Embryonic facial prominence (tissue), 1 donor: ENCODE measurements around the gene GEMIN7.

Experiments used
- DNase-seq: peaks from one replicate; pipeline ENCODE4 v3.0.0-alpha.2; 2016; ENCODE audit errors: extremely low spot score

GEMIN7 gene

GRCh38 chr19:45061965-45062364 is 17.1 kb upstream of the GEMIN7 start:
- no peak for DNase-seq

DNA sequence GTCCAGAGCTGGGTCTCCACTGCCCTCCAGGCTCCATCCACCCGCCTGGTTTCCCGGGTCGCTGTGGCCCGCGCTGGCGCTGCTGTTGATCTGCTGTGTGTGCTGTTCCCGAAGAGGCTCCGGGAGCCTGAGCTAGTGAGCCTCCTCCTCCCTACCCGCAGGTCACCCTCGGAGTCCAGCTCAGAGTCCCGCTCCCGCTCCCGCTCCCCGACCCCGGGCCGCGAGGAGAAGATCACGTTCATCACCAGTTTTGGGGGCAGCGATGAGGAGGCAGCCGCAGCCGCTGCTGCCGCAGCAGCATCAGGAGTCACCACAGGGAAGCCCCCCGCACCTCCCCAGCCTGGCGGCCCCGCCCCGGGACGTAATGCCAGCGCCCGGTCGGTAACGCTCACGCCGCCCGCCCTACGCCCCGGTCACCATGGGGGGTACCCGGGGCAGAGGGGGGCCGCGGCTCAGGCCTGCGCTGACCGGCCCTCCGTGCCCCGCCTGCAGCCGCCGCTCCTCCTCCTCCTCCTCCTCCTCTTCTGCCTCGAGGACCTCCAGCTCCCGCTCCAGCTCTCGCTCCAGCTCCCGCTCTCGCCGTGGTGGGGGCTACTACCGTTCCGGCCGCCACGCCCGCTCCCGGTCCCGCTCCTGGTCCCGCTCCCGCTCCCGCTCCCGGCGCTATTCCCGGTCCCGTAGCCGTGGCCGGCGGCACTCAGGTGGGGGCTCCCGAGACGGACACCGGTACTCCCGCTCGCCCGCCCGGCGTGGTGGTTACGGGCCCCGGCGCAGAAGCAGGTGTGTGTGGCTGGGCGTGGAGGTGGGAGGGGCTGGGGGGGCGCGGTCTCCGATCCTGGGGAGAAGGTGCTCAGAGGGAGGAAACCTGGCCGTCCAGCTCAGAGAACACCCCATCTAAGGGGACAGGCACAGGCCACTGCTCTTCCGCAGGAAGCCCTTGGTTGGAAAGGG is 14.9 kb upstream of the GEMIN7 start:
- no peak for DNase-seq

- no peak for DNase-seq
Observed at GRCh38 chr19:45066921-45067661, 12.0 kb upstream of the GEMIN7 start.

GRCh38 chr19:45068041-45068440 is 11.0 kb upstream of the GEMIN7 start:
- DNase-seq: no peak

GRCh38 chr19:45069056-45069455 is 10.0 kb upstream of the GEMIN7 start:
- no peak for DNase-seq

DNA sequence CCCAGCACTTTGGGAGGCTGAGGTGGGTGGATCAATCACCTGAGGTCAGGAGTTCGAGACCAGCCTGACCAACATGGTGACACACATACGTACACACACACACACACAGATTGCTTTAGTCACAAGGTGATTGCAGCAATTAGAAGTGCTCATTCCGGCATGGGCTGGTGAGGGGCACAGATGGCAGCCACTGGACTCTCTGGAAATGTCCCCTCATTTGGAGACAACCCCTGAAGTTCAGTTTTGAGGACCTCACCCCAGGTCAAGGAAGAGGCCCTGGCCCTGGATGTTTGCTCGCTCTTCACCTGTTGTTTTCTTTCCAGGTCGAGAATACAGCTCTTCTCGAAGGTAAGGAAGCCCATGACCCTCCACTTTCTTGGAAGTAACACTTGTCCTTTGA is 8.8 kb upstream of the GEMIN7 start:
- DNase-seq: no peak

GRCh38 chr19:45070861-45071544 is 8.1 kb upstream of the GEMIN7 start:
- DNase-seq: no peak

DNA sequence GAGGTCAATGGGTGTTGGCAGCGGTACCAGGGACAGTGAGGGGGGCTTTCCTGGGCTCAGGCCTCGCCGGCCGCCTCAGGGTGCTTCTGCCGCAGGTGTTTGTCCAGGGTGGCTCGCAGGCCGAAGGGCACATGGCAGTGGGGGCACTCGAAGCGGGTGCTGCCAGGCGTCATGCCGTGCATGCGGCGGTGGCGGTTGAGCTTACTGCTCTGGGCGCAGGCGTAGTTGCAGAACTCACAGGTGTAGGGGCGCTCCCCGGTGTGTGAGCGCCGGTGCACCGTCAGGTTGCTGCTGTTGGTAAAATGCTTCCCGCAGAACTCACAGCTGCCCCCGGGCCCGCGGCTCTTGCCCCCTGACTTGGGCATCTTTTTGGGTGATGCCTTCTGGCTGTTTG is 7.5 kb upstream of the GEMIN7 start:
- DNase-seq: no peak

GRCh38 chr19:45071969-45072790 is 6.9 kb upstream of the GEMIN7 start:
- no peak for DNase-seq

DNA sequence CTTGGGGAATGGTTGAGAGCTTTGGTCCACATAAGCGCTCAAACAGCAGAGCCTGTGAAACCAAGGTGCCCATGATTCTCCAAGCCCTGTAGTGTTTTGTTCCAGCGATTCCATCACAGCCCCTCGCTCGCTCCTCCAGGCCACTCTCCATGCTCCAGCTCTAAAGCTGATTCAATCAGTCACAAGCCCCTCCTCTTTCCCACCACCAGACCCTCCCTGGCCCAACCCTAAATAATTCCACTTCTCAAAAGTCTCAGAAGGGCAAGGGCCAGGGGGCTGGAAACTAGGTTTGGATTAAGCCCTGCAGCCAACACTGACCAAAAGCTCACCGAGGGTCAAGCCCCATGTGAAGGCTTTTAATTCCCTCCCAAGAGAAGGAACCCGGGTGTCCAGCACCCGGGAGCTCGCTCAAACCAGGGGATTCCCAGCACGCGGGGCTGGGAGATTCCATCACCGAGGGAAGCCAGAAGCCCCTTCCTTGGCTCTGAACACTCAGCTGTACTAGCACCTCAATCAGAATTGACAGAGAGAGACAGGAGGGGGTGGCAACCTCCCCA is 4.2 kb upstream of the GEMIN7 start:
- no peak for DNase-seq

- no peak for DNase-seq
Observed at GRCh38 chr19:45075301-45076028, 3.6 kb upstream of the GEMIN7 start.

DNA sequence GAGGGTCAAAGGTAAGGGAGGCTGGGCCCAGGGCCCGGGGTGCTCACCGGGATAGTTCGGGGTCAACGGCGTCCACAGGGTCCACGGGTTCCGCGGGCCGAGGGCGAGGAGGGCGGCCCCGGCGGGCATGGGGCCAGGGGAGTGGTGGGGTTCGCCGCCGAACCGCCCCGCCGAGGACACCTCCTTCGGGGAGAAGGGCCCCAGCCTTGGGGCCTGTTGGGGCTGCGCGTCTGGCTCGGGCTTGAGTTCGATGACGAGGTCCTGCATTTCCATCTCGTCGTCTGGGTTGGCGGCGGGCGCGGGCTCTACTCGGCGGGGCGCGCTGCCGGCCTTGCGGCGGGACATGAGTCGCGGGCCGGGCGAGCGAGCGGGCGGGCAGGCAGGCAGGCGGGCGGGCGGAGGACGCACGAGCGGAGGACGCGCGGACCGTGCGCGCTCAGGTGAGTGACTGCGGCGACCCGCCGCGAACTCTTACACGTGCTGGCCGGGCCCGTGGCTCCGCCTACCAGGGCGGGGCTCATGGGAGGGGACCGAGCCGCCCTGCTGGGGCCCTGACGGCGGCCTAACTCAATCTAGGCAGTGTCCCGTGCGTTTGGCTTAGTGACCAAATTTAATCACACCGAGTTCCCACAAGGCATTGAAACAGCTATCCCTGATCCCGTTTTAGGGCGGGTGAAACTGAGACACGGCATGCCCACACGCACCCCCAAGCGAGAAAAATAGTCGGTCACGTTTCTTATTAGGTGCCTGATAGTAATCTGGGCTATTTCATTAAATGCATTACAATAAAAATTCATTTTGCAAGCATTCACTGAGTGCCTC is 2.8 kb upstream of the GEMIN7 start, which contains the start of gene ZNF296:
Gene ZNF296 (minus strand): TSS at position 450 of the 822 bp plus-strand sequence. CDS start 105 bp downstream, at position 345.
- DNase-seq: no peak

GRCh38 chr19:45076851-45077730 is 2.0 kb upstream of the GEMIN7 start:
- no peak for DNase-seq

GRCh38 chr19:45078390-45079062 is 534 bp upstream of the GEMIN7 start:
- DNase-seq: no peak

- DNase-seq: no peak
Observed at GRCh38 chr19:45079911-45080370, 881 bp downstream of the GEMIN7 start.

- no peak for DNase-seq
Observed at GRCh38 chr19:45082170-45082569, 3.1 kb downstream of the GEMIN7 start.

GRCh38 chr19:45086480-45086879 is 7.4 kb downstream of the GEMIN7 start:
- no peak for DNase-seq

DNA sequence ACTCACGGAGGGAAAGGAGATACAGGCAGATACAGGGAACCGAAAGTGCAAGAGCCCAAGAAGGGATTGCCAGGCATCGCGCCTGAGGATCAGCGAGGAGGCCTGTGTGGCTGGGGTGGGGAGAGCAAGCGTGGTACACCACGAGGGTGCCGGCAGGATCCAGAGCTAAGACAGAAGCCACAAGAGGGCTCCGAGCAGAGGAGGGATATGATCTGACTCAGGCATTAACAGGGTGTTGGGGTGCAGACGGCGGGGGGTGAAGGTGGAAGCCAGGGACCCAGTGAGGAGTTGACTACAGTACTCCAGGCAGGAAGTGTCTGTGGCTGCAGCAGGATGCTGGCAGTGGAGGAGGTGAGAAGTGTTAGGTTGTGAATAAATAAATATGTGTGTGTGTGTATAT is 8.5 kb downstream of the GEMIN7 start:
- no peak for DNase-seq
